Suprapubic skin (tissue), 4 donors: ENCODE data around the gene GPBAR1. TPM values are rescaled to one million over a fixed set of nuclear protein-coding genes. Genes with fewer than 3 reads are reported as not detected.

Experiments used
- DNase-seq, 2 donors: peaks; one replicate each; pipeline ENCODE4 v3.0.0-alpha.2; 2019; ENCODE audit warnings: low spot score in 2 of 2
- H3K27ac ChIP-seq: fragments of 200-600 bp; sonication (generic); one replicate; pipeline ENCODE4 v1.5.1; 2019
- H3K27me3 ChIP-seq: fragments of 200-600 bp; sonication (generic); one replicate; pipeline ENCODE4 v1.5.1; 2019
- H3K36me3 ChIP-seq: fragments of 200-600 bp; sonication (generic); one replicate; pipeline ENCODE4 v1.5.1; 2019
- H3K4me1 ChIP-seq: fragments of 200-600 bp; sonication (generic); one replicate; pipeline ENCODE4 v1.5.1; 2019
- H3K4me3 ChIP-seq: fragments of 200-600 bp; sonication (generic); one replicate; pipeline ENCODE4 v1.5.1; 2019; ENCODE audit warnings: mild to moderate bottlenecking
- H3K9me3 ChIP-seq: fragments of 200-600 bp; sonication (generic); one replicate; pipeline ENCODE4 v1.5.1; 2019
- CTCF ChIP-seq, 2 donors: fragments of 200-600 bp in 1 of 2; fragments of 450-650 bp in 1 of 2; sonication (generic) in 1 of 2; IDR thresholded peaks; one replicate each; pipeline ENCODE4 v1.5.1; 2016 to 2019; ENCODE audit warnings: antibody characterized with exemption in 2 of 2, mild to moderate bottlenecking in 1 of 2, moderate library complexity in 1 of 2
- EP300 ChIP-seq: sonication (generic); formaldehyde crosslinking; IDR thresholded peaks from one replicate; pipeline ENCODE4 v1.6.1; 2017; ENCODE audit warnings: antibody characterized with exemption
- POLR2A ChIP-seq, 2 donors: fragments of 450-650 bp; IDR thresholded peaks; one replicate each; pipeline ENCODE4 v1.6.1; 2017; ENCODE audit warnings: antibody characterized with exemption in 2 of 2, mild to moderate bottlenecking in 2 of 2, moderate library complexity in 2 of 2
- POLR2AphosphoS5 ChIP-seq, 3 donors: sonication (generic); formaldehyde crosslinking; IDR thresholded peaks; one replicate each; pipeline ENCODE4 v1.6.1; 2017; ENCODE audit warnings: antibody characterized with exemption in 3 of 3
- WGBS: methylation state at CpG from one replicate; pipeline ENCODE4 v1.1.5; 2018; 5-methylcytosine and 5-hydroxymethylcytosine counted together
- total RNA-seq, 4 donors: library from RNA; depleted of rRNA; stranded (reverse); fragments of >200 nt; gene quantifications; one replicate each; pipeline ENCODE4 v1.1.0, GENCODE V29; 2016

GPBAR1 gene
- total RNA-seq, 4 donors from 2014 or later, result 0.98 to 2.0 (median 1.6) TPM; not detected in 1

- peaks cover 3% of the 10 kb centered on the region for H3K4me1 ChIP-seq
- H3K36me3 ChIP-seq, result peaks cover 96% of the 10 kb centered on the region
Observed at GRCh38 chr2:218236829-218237228, 24.0 kb upstream of the GPBAR1 start.

GRCh38 chr2:218238887-218239286, 21.9 kb upstream of the GPBAR1 start:
- DNase-seq, result no peak
- Histone ChIP-seq H3K27me3 (no peaks in the 10 kb centered on the region), H3K36me3 (peaks cover 98% of the 10 kb centered on the region), H3K9me3 (no peaks in the 10 kb centered on the region), H3K4me1 (peaks cover 3% of the 10 kb centered on the region), H3K27ac (no peak overlapping the region), H3K4me3 (no peak overlapping the region)
- no peak for TF ChIP-seq CTCF (IDR thresholded peaks at IDR 0.05)
- 80% methylated on average over 1 of the region's 1 CpG for WGBS

More at GRCh38 chr2:218236829-218237228, 24.0 kb upstream of the GPBAR1 start:
- WGBS, result 89% methylated on average over 4 of the region's 4 CpGs
- no peak overlapping the region for H3K27ac ChIP-seq
- no peak overlapping the region for H3K4me3 ChIP-seq
- no peak for DNase-seq
- no peaks in the 10 kb centered on the region for H3K9me3 ChIP-seq
- no peak for TF ChIP-seq CTCF (IDR thresholded peaks at IDR 0.05)
- no peak for TF ChIP-seq POLR2AphosphoS5 (IDR thresholded peaks at IDR 0.05)
- TF ChIP-seq POLR2A (IDR thresholded peaks at IDR 0.05), result no peak
- no peak for TF ChIP-seq EP300
- H3K27me3 ChIP-seq, result no peaks in the 10 kb centered on the region

- Histone ChIP-seq H3K4me1 (peaks cover 3% of the 10 kb centered on the region), H3K4me3 (no peak overlapping the region), H3K27me3 (no peaks in the 10 kb centered on the region), H3K9me3 (no peaks in the 10 kb centered on the region), H3K36me3 (peaks cover 98% of the 10 kb centered on the region), H3K27ac (no peak overlapping the region)
- DNase-seq, result no peak
- TF ChIP-seq POLR2AphosphoS5 (IDR thresholded peaks at IDR 0.05) (no peak), CTCF (IDR thresholded peaks at IDR 0.05) (no peak), EP300 (no peak), POLR2A (IDR thresholded peaks at IDR 0.05) (no peak)
- WGBS, result 72% methylated on average over 1 of the region's 1 CpG
Observed at GRCh38 chr2:218244204-218244603, 16.6 kb upstream of the GPBAR1 start.

GRCh38 chr2:218244665-218245064, 16.1 kb upstream of the GPBAR1 start:
- Histone ChIP-seq H3K36me3 (peaks cover 98% of the 10 kb centered on the region), H3K27me3 (no peaks in the 10 kb centered on the region), H3K4me3 (no peak overlapping the region), H3K27ac (no peak overlapping the region), H3K4me1 (peaks cover 3% of the 10 kb centered on the region), H3K9me3 (no peaks in the 10 kb centered on the region)
- DNase-seq, result no peak
- WGBS, result 84% methylated on average over 2 of the region's 2 CpGs
- TF ChIP-seq POLR2A (IDR thresholded peaks at IDR 0.05), result no peak
- TF ChIP-seq CTCF (IDR thresholded peaks at IDR 0.05), result no peak
- no peak for TF ChIP-seq POLR2AphosphoS5 (IDR thresholded peaks at IDR 0.05)
- TF ChIP-seq EP300, result no peak

- 73% methylated on average over 5 of the region's 5 CpGs for WGBS
Observed at GRCh38 chr2:218245214-218245613, 15.6 kb upstream of the GPBAR1 start.

More at GRCh38 chr2:218245214-218245613, 15.6 kb upstream of the GPBAR1 start:
- Histone ChIP-seq H3K36me3 (peaks cover 98% of the 10 kb centered on the region), H3K4me3 (no peak overlapping the region), H3K9me3 (no peaks in the 10 kb centered on the region), H3K4me1 (peaks cover 3% of the 10 kb centered on the region), H3K27me3 (no peaks in the 10 kb centered on the region), H3K27ac (no peak overlapping the region)
- no peak for TF ChIP-seq EP300
- TF ChIP-seq POLR2A (IDR thresholded peaks at IDR 0.05), result no peak
- TF ChIP-seq POLR2AphosphoS5 (IDR thresholded peaks at IDR 0.05), result no peak
- no peak for TF ChIP-seq CTCF (IDR thresholded peaks at IDR 0.05)
- no peak for DNase-seq
